ENCODE data around the gene PTPRK.
A peak's percentile ranks its signal among the peaks of the same experiment; 100 is the strongest.

Gene PTPRK

GRCh38 chr6:127972815-127973214 lies 547.6 kb downstream of the PTPRK start:
- Histone ChIP-seq H3K9me3 (ENCODE audit: control insufficient read depth, low read length) (no peaks in the 10 kb centered on the region), H2BK15ac (ENCODE audit: low read depth, poor library complexity, severe bottlenecking) (no peak overlapping the region), H3K14ac (ENCODE audit: low read length in 2 of 2) (no peak overlapping the region), H3K9ac (ENCODE audit: low read length) (no peak overlapping the region), H4K8ac (ENCODE audit: low read length) (no peak overlapping the region), H3K23ac (ENCODE audit: low read length in 2 of 2) (no peak overlapping the region), H3K27me3 (ENCODE audit: control insufficient read depth in 1 of 2, insufficient read depth in 1 of 2, low read length in 2 of 2) (no peaks in the 10 kb centered on the region), H2AK5ac (ENCODE audit: low read length, severe bottlenecking) (no peak overlapping the region), H3K18ac (ENCODE audit: low read depth in 1 of 2, low read length in 2 of 2) (no peak overlapping the region), H2BK120ac (ENCODE audit: low read depth, low read length) (no peak overlapping the region), H3K4me3 (ENCODE audit: insufficient read depth in 1 of 2, low read depth in 1 of 2, low read length in 2 of 2) (no peak overlapping the region), H2BK5ac (ENCODE audit: low read depth, low read length, poor library complexity, severe bottlenecking) (no peak overlapping the region), H2BK12ac (ENCODE audit: low read length in 2 of 2) (peak overlapping the region in 1 of 2 experiments; percentile 31), H3K4me1 (ENCODE audit: control insufficient read depth, insufficient read depth, low read depth, low read length) (no peaks in the 10 kb centered on the region), H3K36me3 (ENCODE audit: control insufficient read depth in 1 of 2, insufficient read depth in 2 of 2, low read depth in 1 of 2, low read length in 2 of 2) (peaks cover 6 to 50% of the 10 kb centered on the region in 2 experiments), H3K4ac (ENCODE audit: low read depth in 1 of 2, low read length in 2 of 2) (no peak overlapping the region), H3K27ac (ENCODE audit: low read length, poor library complexity, severe bottlenecking) (no peak overlapping the region), H2AFZ (ENCODE audit: low read depth, low read length) (no peak overlapping the region), H4K91ac (ENCODE audit: low read length) (no peak overlapping the region), H3K79me1 (replicated peaks; ENCODE audit: low read length, poor library complexity, severe bottlenecking) (no peaks in the 10 kb centered on the region), H3K4me2 (ENCODE audit: low read length, poor library complexity, severe bottlenecking) (no peak overlapping the region)
- WGBS = 96% methylated on average over 5 of the region's 8 CpGs
- DNase-seq = no peak

- H3K4me3 ChIP-seq (ENCODE audit: insufficient read depth in 1 of 2, low read depth in 1 of 2, low read length in 2 of 2) = no peak overlapping the region
- no peak overlapping the region for H2BK120ac ChIP-seq (ENCODE audit: low read depth, low read length)
- peaks cover 10 to 44% of the 10 kb centered on the region in 2 experiments for H3K36me3 ChIP-seq (ENCODE audit: control insufficient read depth in 1 of 2, insufficient read depth in 2 of 2, low read depth in 1 of 2, low read length in 2 of 2)
- no peak overlapping the region for H3K23ac ChIP-seq (ENCODE audit: low read length in 2 of 2)
- H3K79me1 ChIP-seq (replicated peaks; ENCODE audit: low read length, poor library complexity, severe bottlenecking) = no peaks in the 10 kb centered on the region
- H4K8ac ChIP-seq (ENCODE audit: low read length) = peak overlapping the region; percentile 27
- no peak overlapping the region for H2BK5ac ChIP-seq (ENCODE audit: low read depth, low read length, poor library complexity, severe bottlenecking)
- no peak overlapping the region for H3K9ac ChIP-seq (ENCODE audit: low read length)
- no peak overlapping the region for H3K4me2 ChIP-seq (ENCODE audit: low read length, poor library complexity, severe bottlenecking)
- no peaks in the 10 kb centered on the region for H3K9me3 ChIP-seq (ENCODE audit: control insufficient read depth, low read length)
- peak; percentile 80 for DNase-seq
- H3K18ac ChIP-seq (ENCODE audit: low read depth in 1 of 2, low read length in 2 of 2) = peak overlapping the region; percentile 69 to 72
- peak overlapping the region in 1 of 2 experiments; percentile 86 for H2BK12ac ChIP-seq (ENCODE audit: low read length in 2 of 2)
- H2BK15ac ChIP-seq (ENCODE audit: low read depth, poor library complexity, severe bottlenecking) = no peak overlapping the region
- H3K14ac ChIP-seq (ENCODE audit: low read length in 2 of 2) = no peak overlapping the region
- no peaks in the 10 kb centered on the region for H3K27me3 ChIP-seq (ENCODE audit: control insufficient read depth in 1 of 2, insufficient read depth in 1 of 2, low read length in 2 of 2)
- no peak overlapping the region for H2AK5ac ChIP-seq (ENCODE audit: low read length, severe bottlenecking)
- H2AFZ ChIP-seq (ENCODE audit: low read depth, low read length) = no peak overlapping the region
- H3K4ac ChIP-seq (ENCODE audit: low read depth in 1 of 2, low read length in 2 of 2) = no peak overlapping the region
- H4K91ac ChIP-seq (ENCODE audit: low read length) = no peak overlapping the region
- no peaks in the 10 kb centered on the region for H3K4me1 ChIP-seq (ENCODE audit: control insufficient read depth, insufficient read depth, low read depth, low read length)
- 18% methylated on average over 3 of the region's 4 CpGs for WGBS
- no peak overlapping the region for H3K27ac ChIP-seq (ENCODE audit: low read length, poor library complexity, severe bottlenecking)
These were observed 548.4 kb downstream of the PTPRK start for GRCh38 chr6:127971945-127972391.

- H3K4me2 ChIP-seq (ENCODE audit: low read length, poor library complexity, severe bottlenecking) = no peak overlapping the region
- no peak overlapping the region for H2BK120ac ChIP-seq (ENCODE audit: low read depth, low read length)
- no peaks in the 10 kb centered on the region for H3K4me1 ChIP-seq (ENCODE audit: control insufficient read depth, insufficient read depth, low read depth, low read length)
- H2BK12ac ChIP-seq (ENCODE audit: low read length in 2 of 2) = peak overlapping the region in 1 of 2 experiments; percentile 46
- H3K79me1 ChIP-seq (replicated peaks; ENCODE audit: low read length, poor library complexity, severe bottlenecking) = no peaks in the 10 kb centered on the region
- H2AFZ ChIP-seq (ENCODE audit: low read depth, low read length) = no peak overlapping the region
- no peak overlapping the region for H2AK5ac ChIP-seq (ENCODE audit: low read length, severe bottlenecking)
- H3K18ac ChIP-seq (ENCODE audit: low read depth in 1 of 2, low read length in 2 of 2) = peak overlapping the region in 1 of 2 experiments; percentile 34
- H3K14ac ChIP-seq (ENCODE audit: low read length in 2 of 2) = no peak overlapping the region
- no peak overlapping the region for H3K9ac ChIP-seq (ENCODE audit: low read length)
- H2BK5ac ChIP-seq (ENCODE audit: low read depth, low read length, poor library complexity, severe bottlenecking) = no peak overlapping the region
- no peak overlapping the region for H4K91ac ChIP-seq (ENCODE audit: low read length)
- H3K4ac ChIP-seq (ENCODE audit: low read depth in 1 of 2, low read length in 2 of 2) = no peak overlapping the region
- H4K8ac ChIP-seq (ENCODE audit: low read length) = peak overlapping the region; percentile 47
- H3K4me3 ChIP-seq (ENCODE audit: insufficient read depth in 1 of 2, low read depth in 1 of 2, low read length in 2 of 2) = no peak overlapping the region
- H3K36me3 ChIP-seq (ENCODE audit: control insufficient read depth in 1 of 2, insufficient read depth in 2 of 2, low read depth in 1 of 2, low read length in 2 of 2) = peaks cover 10 to 38% of the 10 kb centered on the region in 2 experiments
- no peak overlapping the region for H2BK15ac ChIP-seq (ENCODE audit: low read depth, poor library complexity, severe bottlenecking)
- H3K9me3 ChIP-seq (ENCODE audit: control insufficient read depth, low read length) = no peaks in the 10 kb centered on the region
- no peaks in the 10 kb centered on the region for H3K27me3 ChIP-seq (ENCODE audit: control insufficient read depth in 1 of 2, insufficient read depth in 1 of 2, low read length in 2 of 2)
- no peak overlapping the region for H3K23ac ChIP-seq (ENCODE audit: low read length in 2 of 2)
- no peak overlapping the region for H3K27ac ChIP-seq (ENCODE audit: low read length, poor library complexity, severe bottlenecking)
- WGBS = 59% methylated on average over 2 of the region's 2 CpGs
- no peak for DNase-seq
These were observed 549.0 kb downstream of the PTPRK start for GRCh38 chr6:127971386-127971785.

- no peaks in the 10 kb centered on the region for H3K79me1 ChIP-seq (replicated peaks; ENCODE audit: low read length, poor library complexity, severe bottlenecking)
- H2BK5ac ChIP-seq (ENCODE audit: low read depth, low read length, poor library complexity, severe bottlenecking) = no peak overlapping the region
- no peak overlapping the region for H2AFZ ChIP-seq (ENCODE audit: low read depth, low read length)
- H3K4me2 ChIP-seq (ENCODE audit: low read length, poor library complexity, severe bottlenecking) = no peak overlapping the region
- no peak overlapping the region for H2BK12ac ChIP-seq (ENCODE audit: low read length in 2 of 2)
- H3K4me3 ChIP-seq (ENCODE audit: insufficient read depth in 1 of 2, low read depth in 1 of 2, low read length in 2 of 2) = no peak overlapping the region
- H2BK120ac ChIP-seq (ENCODE audit: low read depth, low read length) = no peak overlapping the region
- no peak overlapping the region for H3K27ac ChIP-seq (ENCODE audit: low read length, poor library complexity, severe bottlenecking)
- H2AK5ac ChIP-seq (ENCODE audit: low read length, severe bottlenecking) = no peak overlapping the region
- H3K27me3 ChIP-seq (ENCODE audit: control insufficient read depth in 1 of 2, insufficient read depth in 1 of 2, low read length in 2 of 2) = no peaks in the 10 kb centered on the region
- H3K14ac ChIP-seq (ENCODE audit: low read length in 2 of 2) = no peak overlapping the region
- H2BK15ac ChIP-seq (ENCODE audit: low read depth, poor library complexity, severe bottlenecking) = no peak overlapping the region
- no peak overlapping the region for H4K91ac ChIP-seq (ENCODE audit: low read length)
- no peak overlapping the region for H4K8ac ChIP-seq (ENCODE audit: low read length)
- no peak for DNase-seq
- WGBS = no CpG with 5 or more reads among the region's 3 CpGs
- no peaks in the 10 kb centered on the region for H3K9me3 ChIP-seq (ENCODE audit: control insufficient read depth, low read length)
- H3K36me3 ChIP-seq (ENCODE audit: control insufficient read depth in 1 of 2, insufficient read depth in 2 of 2, low read depth in 1 of 2, low read length in 2 of 2) = peaks cover 6 to 31% of the 10 kb centered on the region in 2 experiments
- H3K9ac ChIP-seq (ENCODE audit: low read length) = no peak overlapping the region
- H3K4me1 ChIP-seq (ENCODE audit: control insufficient read depth, insufficient read depth, low read depth, low read length) = no peaks in the 10 kb centered on the region
- H3K23ac ChIP-seq (ENCODE audit: low read length in 2 of 2) = no peak overlapping the region
- H3K4ac ChIP-seq (ENCODE audit: low read depth in 1 of 2, low read length in 2 of 2) = no peak overlapping the region
- no peak overlapping the region for H3K18ac ChIP-seq (ENCODE audit: low read depth in 1 of 2, low read length in 2 of 2)
These were observed 550.7 kb downstream of the PTPRK start for GRCh38 chr6:127969701-127970100.
